LNCAP (cell line): ENCODE results near the gene HNRNPA2B1.

Experiments used
- CTCF ChIP-seq: fragments of 450-650 bp; IDR thresholded peaks from 2 replicates; pipeline ENCODE4 v1.5.1; 2017; ENCODE audit warnings: mild to moderate bottlenecking

The HNRNPA2B1 gene

DNA sequence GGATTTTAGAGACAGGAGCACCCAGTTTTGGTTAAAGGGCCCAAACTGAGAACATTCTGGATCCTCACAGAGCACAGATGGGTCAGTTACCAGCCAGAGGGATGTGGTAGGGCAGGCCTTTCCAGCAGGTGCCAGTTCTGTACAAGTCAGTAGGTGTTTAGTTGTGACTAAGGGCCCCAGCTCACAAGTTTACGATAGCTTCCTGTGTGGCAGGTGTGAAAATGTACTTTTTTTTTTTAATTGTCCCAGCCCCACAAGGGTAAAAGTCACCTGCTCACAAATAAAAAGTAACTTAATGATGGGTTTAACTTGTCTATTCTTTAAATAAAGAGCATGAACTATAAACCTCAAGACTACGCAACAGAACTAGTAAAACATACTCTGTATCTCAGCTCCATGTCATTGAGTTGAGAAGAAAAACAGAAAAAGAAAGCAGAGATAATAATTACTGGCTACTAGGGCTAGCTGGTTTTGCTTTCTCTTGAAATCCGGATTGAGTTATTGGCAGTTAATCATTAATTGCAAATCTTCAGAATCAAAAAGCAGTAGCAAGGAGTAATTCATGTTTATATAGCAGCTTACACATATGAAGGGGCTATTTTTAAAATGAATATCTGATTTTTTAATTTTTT lies 33.1 kb downstream of the HNRNPA2B1 start:
- TF ChIP-seq CTCF: no peak

DNA sequence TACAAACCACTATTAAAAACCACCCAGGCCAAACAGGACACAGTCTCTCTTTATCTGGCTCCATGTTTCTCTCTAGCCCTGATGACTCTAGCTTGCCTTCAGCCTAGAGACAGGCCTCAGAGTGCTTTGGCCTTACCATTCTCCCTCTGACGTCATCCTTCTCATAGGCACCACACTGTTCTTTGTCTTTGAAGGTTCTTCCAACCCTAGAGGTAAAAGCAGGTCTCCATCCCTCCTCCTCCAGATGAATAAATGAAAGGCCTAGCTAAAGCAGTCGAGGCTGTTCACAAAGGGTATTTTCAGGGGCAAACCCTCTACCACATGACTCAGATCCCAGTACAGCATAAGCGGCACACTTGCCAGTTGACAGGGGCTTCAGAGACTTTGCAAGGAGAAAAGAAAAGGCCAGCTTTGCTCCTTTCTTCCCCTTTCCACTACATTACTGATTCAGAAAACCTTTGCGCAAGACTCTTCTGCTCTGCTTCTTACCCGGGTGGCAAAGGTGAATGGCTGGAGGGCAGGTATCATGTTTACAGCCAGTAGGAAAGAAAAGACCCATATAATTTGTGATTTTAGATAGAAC lies 33.8 kb downstream of the HNRNPA2B1 start:
- no peak for TF ChIP-seq CTCF

GRCh38 chr7:26165950-26166683 lies 34.4 kb downstream of the HNRNPA2B1 start:
- no peak for TF ChIP-seq CTCF

GRCh38 chr7:26162431-26162830 lies 38.1 kb downstream of the HNRNPA2B1 start:
- TF ChIP-seq CTCF: no peak

DNA sequence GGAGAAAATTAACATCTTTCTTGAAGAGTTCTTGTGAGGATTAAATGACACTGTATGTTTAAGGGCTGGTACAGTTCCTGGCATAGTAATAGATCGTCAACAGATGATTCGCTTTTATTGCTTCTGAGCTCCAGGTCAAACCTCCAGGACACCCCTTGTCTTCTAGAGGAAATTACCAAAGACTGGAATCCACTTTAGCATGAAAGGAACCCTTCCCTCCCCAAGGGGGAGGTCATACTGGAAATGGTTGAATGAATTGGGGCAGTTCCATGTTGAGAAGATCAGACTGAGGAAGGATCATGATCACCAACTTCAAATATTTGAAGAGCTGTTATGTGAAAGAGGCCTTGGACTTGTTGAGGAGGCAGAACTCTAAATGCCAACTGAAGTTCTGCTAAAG lies 39.6 kb downstream of the HNRNPA2B1 start:
- no peak for TF ChIP-seq CTCF

DNA sequence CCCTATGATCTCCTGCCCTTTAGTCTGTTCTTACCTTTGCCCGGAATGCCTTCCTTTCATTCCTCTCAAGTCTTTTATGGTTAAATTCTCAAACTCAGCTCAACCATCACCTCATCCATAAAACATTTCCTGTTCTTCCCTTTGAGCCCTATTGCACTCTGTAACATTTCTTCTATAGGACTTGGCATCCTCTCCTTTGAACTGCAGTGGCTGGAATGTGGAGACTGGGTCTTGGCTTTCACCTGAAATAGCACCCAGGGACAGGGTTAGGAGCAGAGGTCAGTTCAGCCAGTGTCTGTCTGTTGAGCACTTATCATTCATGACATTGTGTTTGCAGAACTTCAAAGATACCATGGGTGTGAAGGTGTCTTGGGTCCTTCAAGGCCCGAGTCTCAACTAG lies 41.3 kb downstream of the HNRNPA2B1 start:
- TF ChIP-seq CTCF: no peak

DNA sequence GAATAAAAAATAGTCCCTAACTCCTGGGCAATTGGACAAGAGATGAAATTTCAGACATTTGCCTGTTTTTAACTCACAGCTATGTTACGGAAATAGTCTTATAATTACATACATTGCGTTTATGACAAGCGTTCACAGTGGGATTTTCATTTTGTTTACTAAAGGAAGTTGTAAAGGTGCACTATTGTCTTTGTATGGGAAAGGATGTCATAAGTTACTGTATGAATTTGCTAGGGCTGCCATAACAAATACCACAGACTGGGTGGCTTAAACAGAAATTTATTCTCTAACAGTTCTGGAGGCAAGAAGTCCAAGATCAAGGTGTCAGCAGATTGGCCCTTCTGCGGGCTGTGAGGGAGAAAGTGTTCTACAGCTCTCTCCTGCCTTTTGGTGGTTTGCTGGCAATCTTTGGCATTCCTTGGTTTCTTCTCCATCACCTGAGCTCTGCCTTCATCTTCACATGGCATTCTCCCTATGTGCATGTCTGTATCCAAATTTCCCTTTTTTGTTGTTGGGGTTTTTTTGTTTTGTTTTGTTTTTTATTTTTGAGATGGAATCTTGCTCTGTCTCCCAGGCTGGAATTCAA lies 42.9 kb downstream of the HNRNPA2B1 start:
- no peak for TF ChIP-seq CTCF
